GDM1 (cell line): Measurements from ENCODE around the gene FBXO22.
"Not testable (repeated sequence)": the region's sequence is repeated elsewhere in the genome, so short reads cannot be mapped to it uniquely, and the experiment has no call there.

Experiments used
- DNase-seq: peaks from one replicate; lab custom pipeline; 2025; lab: John Stamatoyannopoulos, UW

Gene FBXO22

GRCh38 chr15:75981149-75981815 lies 77.6 kb downstream of the FBXO22 start:
- DNase-seq, result no peak

DNA sequence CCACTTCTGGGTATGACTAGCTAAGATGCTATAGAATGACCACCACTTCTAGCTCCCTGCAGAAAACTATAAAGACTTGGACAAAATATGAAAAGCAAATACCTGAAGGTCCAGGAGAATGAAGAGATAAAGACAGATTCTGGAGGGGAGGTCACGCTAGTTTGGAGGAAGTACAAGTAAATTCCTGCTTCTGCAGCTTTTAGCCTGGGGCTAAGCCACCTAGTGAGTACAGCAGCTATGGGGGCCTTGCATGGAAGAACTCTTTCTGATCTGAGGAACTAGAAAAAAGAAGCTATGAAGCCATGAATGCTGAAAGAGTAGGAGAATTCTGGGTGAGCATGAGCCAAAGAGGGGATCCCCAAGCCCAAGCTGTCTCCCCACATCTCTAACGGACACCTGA lies 78.8 kb downstream of the FBXO22 start:
- DNase-seq, result no peak

GRCh38 chr15:75984706-75985105 lies 81.0 kb downstream of the FBXO22 start:
- DNase-seq, result not testable (repeated sequence)

DNA sequence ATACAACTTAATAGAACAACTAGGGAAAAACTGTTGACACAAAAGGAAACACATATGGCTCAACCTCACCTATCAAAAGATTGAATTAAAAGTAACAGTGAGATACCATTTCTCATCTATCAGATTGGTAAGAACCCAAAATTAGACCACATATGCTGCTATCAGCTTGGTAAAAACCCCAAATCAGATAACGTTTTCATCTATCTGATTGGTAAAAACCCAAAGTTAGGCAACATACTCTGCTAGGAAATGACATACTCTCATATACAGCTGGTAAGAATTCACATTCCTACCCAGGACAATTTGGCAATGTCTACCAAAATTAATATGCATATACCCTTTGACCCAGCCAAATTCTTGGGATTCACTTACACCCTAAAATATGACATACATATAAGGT lies 82.3 kb downstream of the FBXO22 start:
- DNase-seq, result no peak

- no peak for DNase-seq
Measured at GRCh38 chr15:75989045-75989444, 85.4 kb downstream of the FBXO22 start.

- no peak for DNase-seq
Measured at GRCh38 chr15:75989875-75990274, 86.2 kb downstream of the FBXO22 start.
